OCI-LY3 (cell line): ENCODE data around the gene AQP9.

ENCODE experiments used
- CTCF ChIP-seq: fragments of 200-600, 300-600 bp; sonication (generic); IDR thresholded peaks from 2 replicates; pipeline ENCODE4 v1.5.1; 2014; ENCODE audit warnings: antibody characterized with exemption, low read length, low read depth
- EZH2phosphoT487 ChIP-seq: fragments of 200-600 bp; shearing (Covaris generic); IDR thresholded peaks from 2 replicates; pipeline ENCODE4 v1.6.1; 2018; ENCODE audit warnings: antibody characterized with exemption, mixed run types, low read depth

GRCh38 chr15:58103482-58103881, 34.7 kb upstream of the AQP9 start:
- TF ChIP-seq CTCF: no peak
- no peak for TF ChIP-seq EZH2phosphoT487
